NOMO-1 treated with dmso at 0.1 percent for 144 hours (cell line): ENCODE results near the gene OSBP2.

Experiments used
- DNase-seq: peaks from one replicate; lab custom pipeline; 2025; ENCODE audit not compliant: unreplicated experiment; lab: John Stamatoyannopoulos, UW

The OSBP2 gene

DNA sequence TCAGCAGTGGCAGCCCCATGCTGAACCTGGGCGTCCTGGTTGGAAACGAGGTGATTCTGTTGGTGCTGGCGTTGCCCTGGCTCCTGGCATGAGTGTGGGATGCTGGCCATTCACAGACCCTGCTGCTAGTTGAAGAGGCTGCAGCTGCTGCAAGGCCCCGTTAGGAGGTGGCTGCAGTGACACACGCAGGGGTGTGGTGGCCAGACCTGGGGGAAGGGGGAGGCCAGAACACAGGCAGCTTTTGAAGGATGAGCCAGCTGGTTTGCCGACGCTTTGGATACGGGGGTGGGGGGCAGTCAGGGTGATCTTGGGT, 196.7 kb downstream of the OSBP2 start:
- DNase-seq = no peak

GRCh38 chr22:30891781-30892180, 197.1 kb downstream of the OSBP2 start:
- DNase-seq = no peak

DNA sequence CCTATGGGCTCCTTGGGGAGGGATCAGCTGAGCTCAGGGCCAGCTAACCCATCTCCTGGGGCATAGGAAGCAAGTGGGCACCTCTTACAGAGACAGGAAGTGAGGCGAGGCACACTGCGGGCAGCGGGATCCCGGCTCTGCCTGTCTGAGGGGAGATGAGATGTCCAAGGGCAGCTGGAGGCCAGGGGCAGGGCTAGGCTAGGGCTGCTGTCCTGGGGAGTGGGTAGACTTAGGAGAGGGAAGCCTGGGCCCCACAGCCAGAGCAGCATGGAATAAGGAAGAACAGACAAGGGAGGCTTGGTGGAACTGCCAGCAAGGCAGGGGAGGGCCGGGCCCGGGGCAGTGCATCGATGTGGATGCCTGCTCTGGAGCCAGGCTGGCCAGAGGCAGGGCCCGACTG, 197.6 kb downstream of the OSBP2 start:
- no peak for DNase-seq

DNA sequence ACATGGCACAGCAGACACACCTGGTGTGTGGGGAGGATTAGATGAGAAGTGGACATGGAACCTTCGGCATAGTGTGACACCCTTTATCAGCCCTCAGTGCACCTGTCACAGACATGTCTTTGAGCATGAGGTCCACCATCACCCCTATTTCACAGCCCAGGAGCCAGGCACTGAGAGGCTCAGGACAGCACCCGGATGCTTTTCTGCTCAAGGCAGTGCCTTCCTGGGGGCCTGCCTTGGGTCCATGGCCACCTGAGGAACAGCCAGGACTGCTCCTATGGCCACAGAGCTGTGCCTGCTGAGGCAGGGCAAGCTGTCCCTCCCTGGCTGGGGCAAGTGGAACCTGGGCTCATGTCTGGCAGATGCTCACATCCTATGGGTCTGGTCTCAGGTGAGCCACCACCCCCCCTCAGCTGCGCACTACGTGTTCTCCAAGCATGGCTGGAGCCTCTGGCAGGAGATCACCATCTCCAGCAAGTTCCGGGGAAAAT, 198.1 kb downstream of the OSBP2 start:
- DNase-seq = no peak

DNA sequence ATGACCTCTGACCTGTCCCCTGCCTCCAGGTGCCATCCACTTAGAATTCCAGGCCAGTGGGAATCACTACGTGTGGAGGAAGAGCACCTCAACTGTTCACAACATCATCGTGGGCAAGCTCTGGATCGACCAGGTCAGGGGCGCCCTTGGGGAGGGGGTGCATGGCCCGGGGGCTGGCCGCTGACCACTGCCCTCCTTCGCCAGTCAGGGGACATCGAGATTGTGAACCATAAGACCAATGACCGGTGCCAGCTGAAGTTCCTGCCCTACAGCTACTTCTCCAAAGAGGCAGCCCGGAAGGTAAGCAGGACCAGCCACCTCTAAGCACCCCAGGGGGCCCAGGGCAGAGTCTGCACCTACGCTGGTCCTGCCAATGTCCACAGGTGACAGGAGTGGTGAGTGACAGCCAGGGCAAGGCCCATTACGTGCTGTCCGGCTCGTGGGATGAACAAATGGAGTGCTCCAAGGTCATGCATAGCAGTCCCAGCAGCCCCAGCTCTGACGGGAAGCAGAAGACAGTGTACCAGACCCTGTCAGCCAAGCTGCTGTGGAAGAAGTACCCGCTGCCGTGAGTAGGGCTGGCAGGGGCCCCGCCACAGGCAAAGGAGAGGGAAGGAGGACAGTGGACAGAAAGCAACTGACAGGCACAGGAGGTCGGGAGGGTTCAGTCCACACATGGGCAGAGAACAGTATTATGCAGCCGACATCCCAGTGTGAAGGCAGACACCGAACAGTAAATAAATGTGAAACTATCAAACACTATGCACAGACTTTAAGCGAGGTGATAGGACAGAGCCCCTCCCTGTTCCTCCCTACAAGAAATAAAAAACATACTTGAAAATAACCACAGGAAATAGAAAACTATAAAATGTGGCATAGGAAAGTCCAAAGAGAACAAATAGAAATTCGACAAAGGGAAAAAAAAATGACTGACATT, 199.0 kb downstream of the OSBP2 start:
- DNase-seq = no peak

DNA sequence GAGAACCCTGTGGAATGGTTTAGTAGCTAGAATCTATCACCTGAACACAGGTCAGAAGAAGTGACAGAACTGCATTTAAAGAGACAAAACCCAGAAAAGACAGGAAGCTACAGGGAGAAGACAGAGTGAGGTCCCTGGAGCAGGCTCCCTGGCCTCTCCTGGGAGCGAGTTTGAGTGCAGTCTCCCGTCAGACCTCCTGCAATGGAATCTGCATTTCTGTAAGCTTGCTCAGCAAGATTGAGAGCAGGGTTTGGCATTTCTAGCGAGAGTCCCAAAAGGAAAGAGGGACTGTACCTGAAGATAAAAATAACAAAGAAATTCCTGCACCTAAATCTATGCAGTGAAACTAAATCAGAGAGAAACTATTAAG, 199.7 kb downstream of the OSBP2 start:
- DNase-seq = no peak

DNA sequence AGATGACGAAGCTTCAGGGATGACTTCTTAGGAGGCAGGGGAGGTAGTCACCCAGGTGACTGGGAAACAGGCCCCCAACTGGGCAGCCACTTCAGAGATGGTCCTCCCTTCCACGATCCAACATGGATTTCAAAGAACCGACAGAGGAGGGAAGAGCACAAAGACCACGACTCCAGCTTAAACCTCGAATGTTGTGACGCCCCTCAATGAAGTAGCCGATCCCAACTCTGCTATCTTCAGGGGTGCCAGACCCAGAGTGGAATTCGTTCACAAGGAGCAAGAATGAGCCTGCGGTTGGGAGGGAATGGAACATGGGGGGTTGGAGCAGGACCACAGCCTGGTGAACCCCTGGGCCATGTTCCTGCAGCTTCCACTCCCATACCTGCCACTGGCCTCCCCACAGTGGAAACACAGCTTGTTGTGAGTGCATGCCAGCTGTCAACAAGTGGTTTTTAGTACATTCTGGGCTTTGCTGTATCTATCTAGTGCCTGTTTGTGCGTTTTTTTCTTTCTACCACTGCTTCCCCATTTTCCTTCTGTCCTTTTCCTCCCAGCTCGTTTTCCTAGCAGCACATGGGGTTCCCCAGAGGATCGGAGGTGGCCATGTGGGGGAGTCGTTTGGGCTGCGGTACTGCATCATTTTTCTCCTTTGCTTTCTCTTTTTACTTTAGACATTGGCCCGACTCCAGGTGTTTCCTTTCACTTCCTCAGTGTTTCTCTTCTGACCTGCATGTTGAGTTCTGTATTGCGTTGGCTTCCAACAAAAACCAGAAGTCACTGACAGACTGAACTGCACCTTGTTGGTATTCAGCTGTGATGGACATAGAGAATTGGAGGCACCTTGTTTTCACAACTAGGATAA, 208.1 kb downstream of the OSBP2 start:
- no peak for DNase-seq

GRCh38 chr22:30903876-30904460, 209.3 kb downstream of the OSBP2 start:
- no peak for DNase-seq

GRCh38 chr22:30905696-30906341, 211.1 kb downstream of the OSBP2 start:
- no peak for DNase-seq

GRCh38 chr22:30906411-30906810, 211.7 kb downstream of the OSBP2 start:
- DNase-seq = no peak

GRCh38 chr22:30906946-30907345, 212.3 kb downstream of the OSBP2 start:
- no peak for DNase-seq

GRCh38 chr22:30908051-30908461, 213.4 kb downstream of the OSBP2 start:
- no peak for DNase-seq

DNA sequence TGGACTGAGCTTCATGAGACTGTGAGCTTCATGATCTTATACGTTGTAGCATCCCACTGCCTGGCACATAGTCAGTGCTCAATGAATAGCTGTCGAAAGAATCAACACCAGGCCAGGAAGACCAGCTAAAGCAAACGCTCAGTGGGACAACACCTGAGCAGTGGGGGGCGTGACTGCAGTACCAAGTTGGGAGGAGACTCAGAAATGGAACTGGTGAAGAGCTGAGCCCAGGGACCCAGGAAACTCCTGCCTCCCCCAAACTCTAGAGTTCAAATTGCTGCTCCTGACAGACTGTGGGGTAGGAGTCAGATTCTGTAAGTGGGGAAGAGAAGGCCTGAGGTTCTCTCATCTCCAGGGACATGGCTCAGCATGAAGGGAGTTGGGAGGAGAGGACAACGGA, 214.6 kb downstream of the OSBP2 start:
- no peak for DNase-seq

DNA sequence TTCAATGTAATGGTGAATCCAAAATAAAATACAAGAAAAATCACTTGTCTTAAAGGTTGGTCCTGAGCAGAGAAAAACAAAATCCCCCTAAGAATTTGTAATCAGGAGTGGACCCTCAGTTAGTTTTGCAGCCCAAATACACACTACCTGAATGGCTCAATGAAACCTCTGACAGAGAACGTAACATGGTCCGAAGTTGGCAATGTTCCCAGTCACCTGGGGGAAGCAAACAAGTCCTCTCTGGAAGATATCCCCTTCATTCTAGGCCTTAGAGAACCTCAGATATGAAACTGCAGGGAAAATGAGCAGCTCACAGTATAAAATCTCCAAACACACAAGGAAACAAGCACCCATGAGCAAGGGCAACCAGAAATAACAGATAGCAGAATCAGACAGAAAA, 215.7 kb downstream of the OSBP2 start:
- DNase-seq = no peak

DNA sequence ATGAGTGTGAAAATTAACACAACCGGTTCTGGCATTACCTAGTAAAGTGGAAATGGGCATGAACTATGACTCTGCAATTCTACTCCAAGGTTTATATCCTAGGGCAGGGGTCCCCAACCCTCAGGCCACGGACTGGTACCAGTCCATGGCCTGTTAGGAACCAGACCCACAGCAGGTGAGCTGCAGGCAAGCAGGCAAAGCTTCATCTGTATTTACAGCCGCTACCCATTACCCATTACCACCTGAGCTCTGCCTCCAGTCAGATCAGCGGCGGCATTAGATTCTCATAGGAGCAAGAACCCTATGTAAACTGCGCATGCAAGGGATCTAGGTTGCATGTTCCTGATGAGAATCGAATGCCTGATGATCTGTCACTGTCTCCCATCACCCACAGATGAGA, 224.1 kb downstream of the OSBP2 start:
- DNase-seq = no peak

DNA sequence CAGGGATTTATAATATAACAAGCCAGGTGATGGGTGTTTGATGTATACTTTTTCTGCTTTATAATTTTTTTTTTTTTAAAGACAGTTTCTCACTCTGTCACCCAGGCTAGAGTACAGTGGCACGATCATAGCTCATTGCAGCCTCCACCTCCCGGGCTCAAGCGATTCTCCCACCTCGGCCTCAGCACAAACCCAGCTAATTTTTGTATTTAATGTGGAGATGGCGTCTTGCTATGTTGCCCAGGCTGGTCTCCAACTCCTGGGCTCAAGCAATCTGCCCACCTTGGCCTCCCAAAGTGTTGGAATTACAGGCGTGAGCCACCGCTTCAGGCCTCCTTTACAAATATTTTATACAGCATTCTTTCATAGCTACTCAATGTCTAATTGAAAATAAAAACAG, 225.3 kb downstream of the OSBP2 start:
- DNase-seq = no peak

DNA sequence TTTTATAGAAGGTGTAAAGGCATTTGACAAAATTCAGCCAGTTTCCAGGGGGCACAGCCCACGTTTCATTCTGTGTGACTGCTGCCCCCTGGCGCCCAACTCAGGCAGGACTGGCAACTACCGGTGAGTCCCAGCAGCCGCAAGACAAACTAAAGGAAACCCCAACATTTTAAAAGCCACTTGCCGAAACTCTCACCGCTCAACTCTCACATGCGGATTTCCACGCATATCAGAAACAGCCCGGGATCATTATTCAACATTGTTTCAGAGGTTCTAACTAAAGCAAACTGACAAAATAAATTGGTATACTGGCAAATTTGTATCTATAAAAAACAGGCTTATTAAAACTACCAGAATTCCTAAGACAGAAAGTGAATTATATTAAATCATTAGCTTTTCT, 225.7 kb downstream of the OSBP2 start:
- peak; percentile 28 for DNase-seq

GRCh38 chr22:30921108-30921507, 226.4 kb downstream of the OSBP2 start:
- DNase-seq = no peak

GRCh38 chr22:30922151-30922611, 227.5 kb downstream of the OSBP2 start:
- DNase-seq = peak; percentile 51

DNA sequence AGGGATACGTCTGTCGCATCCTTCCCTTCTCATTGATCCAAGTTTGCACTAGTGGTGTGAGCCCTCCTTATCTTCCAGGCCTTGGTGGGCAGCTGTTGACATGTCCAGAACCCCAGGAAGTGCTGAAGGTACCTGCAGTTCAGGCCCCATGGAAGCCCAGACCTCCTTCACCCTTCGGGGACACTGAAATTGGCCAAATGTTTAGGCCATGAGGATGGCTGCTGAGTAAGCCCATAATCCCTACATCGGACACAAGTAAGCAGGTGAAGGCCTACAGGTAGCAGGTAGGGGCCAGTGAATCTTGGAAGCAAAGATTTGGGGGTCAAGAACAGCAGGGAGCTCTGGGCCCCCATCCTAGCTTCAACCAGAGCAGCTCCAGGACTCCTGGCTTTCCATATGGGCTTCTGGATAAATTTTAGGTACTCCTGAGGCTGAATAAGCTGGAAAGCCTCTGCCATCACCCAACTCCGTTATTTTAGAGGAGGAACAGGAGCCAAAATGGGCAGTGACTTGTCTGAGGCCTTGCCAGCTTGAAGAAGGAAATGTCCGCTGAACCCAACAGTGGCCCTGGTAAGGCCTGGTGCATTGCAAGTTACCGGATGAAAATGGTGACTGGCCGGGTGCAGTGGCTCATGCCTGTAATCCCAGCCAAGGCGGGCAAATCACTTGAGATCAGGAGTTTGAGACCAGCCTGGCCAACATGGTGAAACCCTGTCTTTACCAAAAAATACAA, 228.7 kb downstream of the OSBP2 start:
- DNase-seq = no peak
